DMS 273 (cell line): ENCODE results near the gene CYTH3.
A peak's percentile ranks its signal among the peaks of the same experiment; 100 is the strongest.
"Not testable (repeated sequence)": the region's sequence is repeated elsewhere in the genome, so short reads cannot be mapped to it uniquely, and the experiment has no call there.

Experiments used
- DNase-seq: peaks from one replicate; lab custom pipeline; 2025; ENCODE audit not compliant: unreplicated experiment; lab: John Stamatoyannopoulos, UW

Gene CYTH3

GRCh38 chr7:6272481-6273323 is at the start of gene CYTH3:
CYTH3 (minus strand) TSS chr7:6272624; CDS start chr7:6272507, 117 bp downstream.
- peak; percentile 95 for DNase-seq

DNA sequence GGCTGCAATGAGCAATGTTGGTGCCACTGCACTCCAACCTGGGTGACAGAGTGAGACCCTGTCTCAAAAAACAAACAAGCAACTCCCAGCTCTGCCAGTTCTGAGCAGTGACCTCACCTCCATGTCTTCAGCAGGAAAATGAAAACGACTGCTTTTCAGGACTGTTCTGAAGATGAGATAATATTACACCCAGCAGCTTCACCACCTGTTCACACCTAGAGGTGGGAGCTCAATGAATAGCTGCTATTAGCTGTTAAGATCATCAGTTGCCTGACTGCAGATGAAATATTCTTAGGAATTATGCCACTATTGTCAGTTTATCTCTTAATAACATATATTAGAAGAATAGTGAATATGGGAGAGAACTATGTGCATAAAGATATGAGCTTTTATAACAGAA is 48.4 kb upstream of the CYTH3 start:
- DNase-seq, result peak; percentile 47

DNA sequence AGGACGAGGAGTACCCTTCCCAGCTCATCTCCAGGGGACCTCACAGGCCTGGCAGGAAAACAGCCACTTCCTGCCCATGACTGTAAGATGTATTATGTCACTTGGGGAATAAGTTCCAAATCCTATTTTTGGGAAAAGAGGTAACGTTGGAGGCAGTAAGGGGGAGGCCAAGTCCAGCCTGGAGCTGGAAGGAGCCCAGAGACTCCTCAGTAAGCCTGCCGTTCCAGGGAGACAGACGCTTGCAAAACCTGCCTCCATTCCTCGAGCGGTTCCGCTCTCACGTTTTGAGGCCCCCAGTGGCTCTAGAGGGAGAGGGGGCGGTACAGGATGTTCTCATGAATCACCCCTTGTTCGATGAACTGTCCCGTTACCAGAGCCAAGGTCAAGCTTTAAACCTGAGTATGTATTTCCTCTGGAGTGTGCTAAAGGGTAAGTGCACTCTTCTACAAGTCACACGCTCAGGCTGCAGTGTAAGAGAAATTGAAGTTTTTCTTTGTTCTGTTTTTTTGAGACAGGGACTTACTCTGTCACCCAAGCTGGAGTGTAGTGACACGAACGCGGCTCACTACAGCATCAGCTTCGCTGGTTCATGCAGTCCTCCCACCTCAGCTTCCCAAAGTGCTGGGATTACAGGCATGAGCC is 45.5 kb upstream of the CYTH3 start:
- no peak for DNase-seq

- DNase-seq, result no peak
Measured at GRCh38 chr7:6316226-6316625, 43.8 kb upstream of the CYTH3 start.

DNA sequence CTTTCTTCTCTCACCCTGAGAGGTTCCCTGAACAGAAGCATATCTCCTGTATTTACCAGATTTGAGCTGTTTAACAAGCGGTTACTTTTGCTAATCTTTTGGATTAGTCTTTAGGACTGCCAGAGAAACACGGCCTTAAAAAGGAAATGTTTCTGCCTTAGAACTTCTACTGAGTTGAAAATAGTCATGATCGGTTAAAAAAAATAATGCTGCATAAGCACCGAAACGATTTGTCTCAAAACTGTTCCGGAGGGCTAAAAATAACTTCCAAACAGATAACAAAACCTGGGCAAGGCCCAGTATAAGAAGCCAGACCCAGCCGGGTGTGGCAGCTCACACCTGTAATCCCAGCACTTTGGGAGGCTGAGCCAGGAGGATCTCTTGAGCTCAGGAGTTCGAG is 43.3 kb upstream of the CYTH3 start:
- DNase-seq, result no peak

GRCh38 chr7:6310271-6310993 is 38.0 kb upstream of the CYTH3 start:
- DNase-seq, result no peak

- DNase-seq, result no peak
Measured at GRCh38 chr7:6307762-6308161, 35.3 kb upstream of the CYTH3 start.

GRCh38 chr7:6306471-6306870 is 34.0 kb upstream of the CYTH3 start:
- no peak for DNase-seq

GRCh38 chr7:6305330-6305729 is 32.9 kb upstream of the CYTH3 start:
- no peak for DNase-seq

- not testable (repeated sequence) for DNase-seq
Measured at GRCh38 chr7:6301446-6301845, 29.0 kb upstream of the CYTH3 start.

DNA sequence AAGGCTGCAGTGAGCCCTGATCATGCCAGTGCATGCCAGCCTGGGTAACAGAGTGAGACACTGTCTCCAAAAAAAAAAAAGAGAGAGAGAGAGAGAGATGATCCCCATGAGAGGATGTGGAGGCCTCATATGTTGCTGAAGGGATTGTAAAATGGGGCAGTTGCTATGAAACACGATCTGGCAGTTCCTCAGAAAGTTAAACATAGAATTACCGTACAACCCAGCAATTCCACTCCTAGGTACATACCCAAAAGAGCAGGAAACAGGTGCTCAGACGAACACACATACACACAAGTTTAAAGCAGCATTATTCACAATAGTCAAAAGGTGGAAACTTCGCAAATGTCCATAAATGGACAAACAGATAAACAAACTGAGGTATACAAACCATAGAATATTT is 27.4 kb upstream of the CYTH3 start:
- no peak for DNase-seq

DNA sequence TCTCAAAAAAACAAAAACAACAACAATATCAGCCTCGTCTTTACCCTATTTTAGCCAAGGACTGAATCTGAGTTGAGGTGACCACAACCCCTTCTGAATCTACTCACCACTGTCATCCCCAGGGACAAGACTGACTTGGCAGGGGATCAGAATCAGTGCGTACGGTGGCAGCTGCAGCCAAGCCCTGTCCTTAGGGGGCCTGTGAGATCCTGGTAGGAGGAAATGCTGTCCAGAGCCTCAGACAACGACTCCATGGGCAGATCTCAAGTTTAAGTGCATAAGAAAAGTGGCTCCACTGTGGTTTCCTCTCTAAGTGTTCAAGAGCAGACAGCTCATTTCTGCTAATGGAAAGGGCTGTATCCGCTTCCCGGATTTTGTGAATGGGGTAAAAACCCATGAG is 22.4 kb upstream of the CYTH3 start:
- peak; percentile 31 for DNase-seq

- no peak for DNase-seq
Measured at GRCh38 chr7:6293202-6293601, 20.8 kb upstream of the CYTH3 start.

DNA sequence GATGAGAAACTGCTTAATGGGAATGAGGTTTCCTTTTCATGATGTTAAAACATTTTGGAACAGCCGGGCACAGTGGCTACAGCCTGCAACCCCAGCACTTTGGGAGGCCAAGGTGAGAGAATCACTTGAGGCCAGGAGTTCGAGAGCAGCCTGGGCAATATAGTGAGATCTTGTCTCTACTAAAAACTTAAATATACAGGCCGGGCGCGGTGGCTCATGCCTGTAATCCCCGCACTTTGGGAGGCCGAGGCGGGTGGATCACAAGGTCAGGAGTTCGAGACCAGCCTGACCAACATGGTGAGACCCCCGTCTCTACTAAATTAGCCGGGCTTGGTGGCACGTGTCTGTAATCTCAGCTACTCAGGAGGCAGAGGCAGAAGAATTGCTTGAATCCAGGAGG is 19.5 kb upstream of the CYTH3 start:
- DNase-seq, result not testable (repeated sequence)

DNA sequence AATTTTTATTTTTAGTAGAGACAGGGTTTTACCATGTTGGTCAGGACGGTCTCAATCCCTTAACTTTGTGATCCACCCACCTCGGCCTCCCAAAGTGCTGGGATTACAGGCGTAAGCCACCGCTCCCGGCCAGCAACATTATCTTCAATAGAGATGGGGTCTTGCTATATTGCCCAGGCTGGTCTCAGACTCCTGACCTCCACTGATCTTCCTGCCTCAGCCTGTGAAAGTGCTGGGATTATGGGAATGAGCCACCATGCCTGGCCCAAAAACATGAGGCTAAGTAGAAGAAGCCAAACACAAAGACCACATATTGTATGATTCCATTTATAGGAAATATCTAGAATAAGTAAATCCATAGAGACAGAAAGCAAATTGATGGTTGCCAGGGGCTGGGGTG is 19.1 kb upstream of the CYTH3 start:
- no peak for DNase-seq

DNA sequence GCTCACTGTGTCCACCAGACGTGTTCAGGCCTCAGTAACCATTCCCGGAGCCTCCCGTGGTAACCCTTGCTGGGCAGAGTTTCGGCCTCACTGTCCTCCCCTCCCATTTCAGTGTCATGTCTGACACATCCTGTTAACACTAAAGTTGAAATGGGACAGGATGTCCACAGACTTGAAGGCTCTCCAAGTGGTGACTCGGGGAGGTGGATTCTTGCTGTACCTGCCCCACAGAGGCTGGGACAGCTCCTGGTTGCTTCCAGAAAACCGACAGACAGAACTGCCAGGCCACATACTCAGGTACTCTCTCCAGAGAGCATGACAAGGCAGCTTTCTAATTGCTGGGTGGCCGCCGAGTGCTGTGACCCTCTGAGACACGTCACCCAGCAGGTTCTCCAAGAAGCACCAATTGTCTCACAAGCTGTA is 17.9 kb upstream of the CYTH3 start:
- DNase-seq, result no peak

GRCh38 chr7:6288270-6288860 is 15.9 kb upstream of the CYTH3 start:
- no peak for DNase-seq

GRCh38 chr7:6286486-6286885 is 14.1 kb upstream of the CYTH3 start:
- no peak for DNase-seq

- DNase-seq, result no peak
Measured at GRCh38 chr7:6284461-6285360, 12.3 kb upstream of the CYTH3 start.

DNA sequence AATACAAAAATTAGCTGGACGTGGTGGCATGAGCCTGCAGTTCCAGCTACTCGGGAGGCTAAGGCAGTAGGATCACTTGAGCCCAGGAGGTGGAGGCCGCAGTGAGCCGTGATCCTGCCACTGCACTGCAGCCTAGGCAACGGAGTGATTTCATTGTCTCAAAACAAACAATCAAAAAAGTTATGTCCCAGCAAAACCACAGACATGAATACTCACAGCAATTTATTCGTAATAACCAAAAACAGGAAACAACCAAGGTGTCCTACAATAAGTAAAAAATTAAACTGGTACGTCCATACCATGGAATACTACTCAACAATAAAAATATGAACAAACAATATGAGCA is 11.6 kb upstream of the CYTH3 start:
- no peak for DNase-seq
